Liver (tissue), 3 donors: ENCODE measurements around the gene SLC4A11.

Experiments
- ATF3 ChIP-seq: IDR thresholded peaks from 2 replicates; pipeline ENCODE4 v1.6.1; 2016; ENCODE audit warnings: antibody characterized with exemption
- CTCF ChIP-seq: fragments of 150-350 bp; IDR thresholded peaks from 2 replicates; pipeline ENCODE4 v1.5.1; 2017; ENCODE audit warnings: improper control_type of control experiment, low read depth, low read length; ENCODE audit not compliant: missing input control
- FOXA1 ChIP-seq: IDR thresholded peaks from 2 replicates; pipeline ENCODE4 v1.6.1; 2016; ENCODE audit warnings: antibody characterized with exemption
- FOXA2 ChIP-seq: IDR thresholded peaks from 2 replicates; pipeline ENCODE4 v1.6.1; 2016; ENCODE audit warnings: antibody characterized with exemption
- HNF4G ChIP-seq: IDR thresholded peaks from 2 replicates; pipeline ENCODE4 v1.6.1; 2016; ENCODE audit warnings: antibody characterized with exemption
- JUND ChIP-seq, 2 donors: IDR thresholded peaks; 2 replicates each; pipeline ENCODE4 v1.6.1; 2016; ENCODE audit warnings: antibody characterized with exemption in 2 of 2
- MAX ChIP-seq: IDR thresholded peaks from 2 replicates; pipeline ENCODE4 v1.6.1; 2016; ENCODE audit warnings: antibody characterized with exemption
- REST ChIP-seq: IDR thresholded peaks from 2 replicates; pipeline ENCODE4 v1.6.1; 2016; ENCODE audit warnings: antibody characterized with exemption, mild to moderate bottlenecking
- RXRA ChIP-seq, 2 donors: IDR thresholded peaks; 2 replicates each; pipeline ENCODE4 v1.6.1; 2017 to 2018; ENCODE audit warnings: antibody characterized with exemption in 2 of 2, mild to moderate bottlenecking in 1 of 2
- SP1 ChIP-seq: IDR thresholded peaks from 2 replicates; pipeline ENCODE4 v1.6.1; 2018; ENCODE audit warnings: antibody characterized with exemption, mild to moderate bottlenecking
- TAF1 ChIP-seq: conservative IDR thresholded peaks from 2 replicates; pipeline ENCODE4 v1.6.1; 2016; ENCODE audit warnings: antibody characterized with exemption, mild to moderate bottlenecking
- ZBTB33 ChIP-seq: IDR thresholded peaks from 2 replicates; pipeline ENCODE4 v1.6.1; 2016; ENCODE audit warnings: antibody characterized with exemption
- donor health status: healthy.
- donor health status: healthy.

GRCh38 chr20:3208786-3209256 lies 30.2 kb downstream of the SLC4A11 start:
- TF ChIP-seq HNF4G (no peak), CTCF (no peak), JUND (IDR thresholded peaks at IDR 0.05) (no peak), SP1 (no peak), TAF1 (no peak), FOXA2 (no peak), FOXA1 (no peak), REST (no peak), MAX (no peak), RXRA (IDR thresholded peaks at IDR 0.05) (no peak), ZBTB33 (no peak), ATF3 (no peak)
